ENCODE measurements around the gene MYRFL. TPM values are rescaled to one million over a fixed set of nuclear protein-coding genes. Genes with fewer than 3 reads are reported as not detected.

MYRFL gene
- polyA plus RNA-seq, 4 donors: 16.7 to 56.5 (median 42.8) TPM

- no peak for DNase-seq
- WGBS, 3 donors: 55 to 65% (median 63%) methylated on average over 6 of the region's 6 CpGs
Observed at GRCh38 chr12:69978020-69978419, 153.0 kb downstream of the MYRFL start.

GRCh38 chr12:69981881-69982475 lies 157.0 kb downstream of the MYRFL start:
- H3K27ac ChIP-seq (ENCODE audit: low read depth in 1 of 3, low read length in 2 of 3): peak overlapping the region in 1 of 3 donors; percentile 46
- WGBS, 3 donors: 15 to 41% (median 20%) methylated on average over 5 of the region's 5 CpGs
- peak; percentile 81 to 84 for DNase-seq

More at GRCh38 chr12:69978020-69978419, 153.0 kb downstream of the MYRFL start:
- no peaks in the 10 kb centered on the region for H3K36me3 ChIP-seq (ENCODE audit: control insufficient read depth in 3 of 3, insufficient read depth in 2 of 3, low read depth in 1 of 3, low read length in 3 of 3)
- peaks cover 0 to 4% of the 10 kb centered on the region in 2 donors for H3K9me3 ChIP-seq (ENCODE audit: control insufficient read depth in 2 of 2, insufficient read depth in 1 of 2, low read depth in 1 of 2, low read length in 1 of 2)
- peaks cover 0 to 18% (median 3%) of the 10 kb centered on the region in 3 donors for H3K4me1 ChIP-seq (ENCODE audit: control insufficient read depth in 3 of 3, insufficient read depth in 2 of 3, low read depth in 1 of 3, low read length in 2 of 3)
- no peaks in the 10 kb centered on the region for H3K27me3 ChIP-seq (ENCODE audit: control insufficient read depth in 3 of 3, insufficient read depth in 3 of 3, low read length in 3 of 3)
- H3K4me3 ChIP-seq (ENCODE audit: low read depth in 1 of 3, low read length in 3 of 3): no peak overlapping the region
- FAIRE-seq: no peak
- no peak overlapping the region for H3K27ac ChIP-seq (ENCODE audit: low read depth in 1 of 3, low read length in 2 of 3)

DNA sequence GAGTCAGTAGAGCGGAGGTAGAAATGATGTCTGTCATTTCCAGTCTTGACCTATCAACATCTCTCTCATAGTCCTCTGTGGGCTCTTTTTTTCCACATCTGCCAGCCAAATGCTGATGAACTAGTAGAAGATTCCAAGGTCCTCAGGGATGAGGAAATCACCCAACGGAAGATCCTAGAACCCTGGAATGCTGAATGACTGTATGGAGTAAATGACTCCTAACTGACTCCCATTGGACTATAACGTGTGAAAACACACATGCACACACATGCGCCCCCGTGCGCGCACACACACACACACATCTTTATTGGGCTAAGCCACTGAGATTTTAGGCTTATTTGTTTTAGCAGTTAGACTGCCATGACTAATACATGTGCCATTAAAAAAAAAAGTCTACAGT lies 159.2 kb downstream of the MYRFL start:
- peaks cover 2 to 34% (median 6%) of the 10 kb centered on the region in 3 donors for H3K4me1 ChIP-seq (ENCODE audit: control insufficient read depth in 3 of 3, insufficient read depth in 2 of 3, low read depth in 1 of 3, low read length in 2 of 3)
- no peaks in the 10 kb centered on the region for H3K36me3 ChIP-seq (ENCODE audit: control insufficient read depth in 3 of 3, insufficient read depth in 2 of 3, low read depth in 1 of 3, low read length in 3 of 3)
- 92 to 97% (median 96%) methylated on average over 7 of the region's 7 CpGs for WGBS, 3 donors
- no peaks in the 10 kb centered on the region for H3K27me3 ChIP-seq (ENCODE audit: control insufficient read depth in 3 of 3, insufficient read depth in 3 of 3, low read length in 3 of 3)
- no peak overlapping the region for H3K27ac ChIP-seq (ENCODE audit: low read depth in 1 of 3, low read length in 2 of 3)
- H3K9me3 ChIP-seq (ENCODE audit: control insufficient read depth in 2 of 2, insufficient read depth in 1 of 2, low read depth in 1 of 2, low read length in 1 of 2): peaks cover 0 to 21% of the 10 kb centered on the region in 2 donors
- DNase-seq (no peak), FAIRE-seq (no peak)
- no peak overlapping the region for H3K4me3 ChIP-seq (ENCODE audit: low read depth in 1 of 3, low read length in 3 of 3)

More at GRCh38 chr12:69981881-69982475, 157.0 kb downstream of the MYRFL start:
- no peak overlapping the region for H3K4me3 ChIP-seq (ENCODE audit: low read depth in 1 of 3, low read length in 3 of 3)
- FAIRE-seq: no peak
- no peaks in the 10 kb centered on the region for H3K36me3 ChIP-seq (ENCODE audit: control insufficient read depth in 3 of 3, insufficient read depth in 2 of 3, low read depth in 1 of 3, low read length in 3 of 3)
- H3K9me3 ChIP-seq (ENCODE audit: control insufficient read depth in 2 of 2, insufficient read depth in 1 of 2, low read depth in 1 of 2, low read length in 1 of 2): peaks cover 0 to 21% of the 10 kb centered on the region in 2 donors
- peaks cover 2 to 18% (median 3%) of the 10 kb centered on the region in 3 donors for H3K4me1 ChIP-seq (ENCODE audit: control insufficient read depth in 3 of 3, insufficient read depth in 2 of 3, low read depth in 1 of 3, low read length in 2 of 3)
- no peaks in the 10 kb centered on the region for H3K27me3 ChIP-seq (ENCODE audit: control insufficient read depth in 3 of 3, insufficient read depth in 3 of 3, low read length in 3 of 3)

- H3K27ac ChIP-seq (ENCODE audit: low read depth in 1 of 3, low read length in 2 of 3): peak overlapping the region; percentile 22 to 92 (median 40)
- 88 to 97% (median 94%) methylated on average over 4 of the region's 4 CpGs for WGBS, 3 donors
- peaks cover 2 to 37% (median 6%) of the 10 kb centered on the region in 3 donors for H3K4me1 ChIP-seq (ENCODE audit: control insufficient read depth in 3 of 3, insufficient read depth in 2 of 3, low read depth in 1 of 3, low read length in 2 of 3)
- no peaks in the 10 kb centered on the region for H3K27me3 ChIP-seq (ENCODE audit: control insufficient read depth in 3 of 3, insufficient read depth in 3 of 3, low read length in 3 of 3)
- H3K9me3 ChIP-seq (ENCODE audit: control insufficient read depth in 2 of 2, insufficient read depth in 1 of 2, low read depth in 1 of 2, low read length in 1 of 2): peaks cover 0 to 21% of the 10 kb centered on the region in 2 donors
- DNase-seq (peak in 1 of 2 donors; percentile 83), FAIRE-seq (no peak)
- H3K4me3 ChIP-seq (ENCODE audit: low read depth in 1 of 3, low read length in 3 of 3): no peak overlapping the region
- H3K36me3 ChIP-seq (ENCODE audit: control insufficient read depth in 3 of 3, insufficient read depth in 2 of 3, low read depth in 1 of 3, low read length in 3 of 3): no peaks in the 10 kb centered on the region
Observed at GRCh38 chr12:69985656-69986055, 160.6 kb downstream of the MYRFL start.

- H3K9me3 ChIP-seq (ENCODE audit: control insufficient read depth in 2 of 2, insufficient read depth in 1 of 2, low read depth in 1 of 2, low read length in 1 of 2): peaks cover 0 to 21% of the 10 kb centered on the region in 2 donors
- no peaks in the 10 kb centered on the region for H3K27me3 ChIP-seq (ENCODE audit: control insufficient read depth in 3 of 3, insufficient read depth in 3 of 3, low read length in 3 of 3)
- WGBS, 3 donors: 31 to 72% (median 43%) methylated on average over 3 of the region's 3 CpGs
- H3K4me1 ChIP-seq (ENCODE audit: control insufficient read depth in 3 of 3, insufficient read depth in 2 of 3, low read depth in 1 of 3, low read length in 2 of 3): peaks cover 2 to 35% (median 6%) of the 10 kb centered on the region in 3 donors
- FAIRE-seq: no peak
- no peak overlapping the region for H3K4me3 ChIP-seq (ENCODE audit: low read depth in 1 of 3, low read length in 3 of 3)
- peak overlapping the region; percentile 22 to 92 (median 40) for H3K27ac ChIP-seq (ENCODE audit: low read depth in 1 of 3, low read length in 2 of 3)
- H3K36me3 ChIP-seq (ENCODE audit: control insufficient read depth in 3 of 3, insufficient read depth in 2 of 3, low read depth in 1 of 3, low read length in 3 of 3): no peaks in the 10 kb centered on the region
- peak; percentile 70 to 93 for DNase-seq
Observed at GRCh38 chr12:69986114-69986513, 161.1 kb downstream of the MYRFL start.

- FAIRE-seq: peak; percentile 15
- peak overlapping the region in 2 of 3 donors; percentile 49 to 61 for H3K27ac ChIP-seq (ENCODE audit: low read depth in 1 of 3, low read length in 2 of 3)
- H3K4me3 ChIP-seq (ENCODE audit: low read depth in 1 of 3, low read length in 3 of 3): no peak overlapping the region
- H3K9me3 ChIP-seq (ENCODE audit: control insufficient read depth in 2 of 2, insufficient read depth in 1 of 2, low read depth in 1 of 2, low read length in 1 of 2): peaks cover 0 to 20% of the 10 kb centered on the region in 2 donors
- DNase-seq: peak; percentile 88 to 92
- H3K4me1 ChIP-seq (ENCODE audit: control insufficient read depth in 3 of 3, insufficient read depth in 2 of 3, low read depth in 1 of 3, low read length in 2 of 3): peaks cover 2 to 23% (median 6%) of the 10 kb centered on the region in 3 donors
- H3K27me3 ChIP-seq (ENCODE audit: control insufficient read depth in 3 of 3, insufficient read depth in 3 of 3, low read length in 3 of 3): no peaks in the 10 kb centered on the region
- 8 to 19% (median 18%) methylated on average over 2 of the region's 2 CpGs for WGBS, 3 donors
- H3K36me3 ChIP-seq (ENCODE audit: control insufficient read depth in 3 of 3, insufficient read depth in 2 of 3, low read depth in 1 of 3, low read length in 3 of 3): no peaks in the 10 kb centered on the region
Observed at GRCh38 chr12:69987579-69988091, 162.6 kb downstream of the MYRFL start.

DNA sequence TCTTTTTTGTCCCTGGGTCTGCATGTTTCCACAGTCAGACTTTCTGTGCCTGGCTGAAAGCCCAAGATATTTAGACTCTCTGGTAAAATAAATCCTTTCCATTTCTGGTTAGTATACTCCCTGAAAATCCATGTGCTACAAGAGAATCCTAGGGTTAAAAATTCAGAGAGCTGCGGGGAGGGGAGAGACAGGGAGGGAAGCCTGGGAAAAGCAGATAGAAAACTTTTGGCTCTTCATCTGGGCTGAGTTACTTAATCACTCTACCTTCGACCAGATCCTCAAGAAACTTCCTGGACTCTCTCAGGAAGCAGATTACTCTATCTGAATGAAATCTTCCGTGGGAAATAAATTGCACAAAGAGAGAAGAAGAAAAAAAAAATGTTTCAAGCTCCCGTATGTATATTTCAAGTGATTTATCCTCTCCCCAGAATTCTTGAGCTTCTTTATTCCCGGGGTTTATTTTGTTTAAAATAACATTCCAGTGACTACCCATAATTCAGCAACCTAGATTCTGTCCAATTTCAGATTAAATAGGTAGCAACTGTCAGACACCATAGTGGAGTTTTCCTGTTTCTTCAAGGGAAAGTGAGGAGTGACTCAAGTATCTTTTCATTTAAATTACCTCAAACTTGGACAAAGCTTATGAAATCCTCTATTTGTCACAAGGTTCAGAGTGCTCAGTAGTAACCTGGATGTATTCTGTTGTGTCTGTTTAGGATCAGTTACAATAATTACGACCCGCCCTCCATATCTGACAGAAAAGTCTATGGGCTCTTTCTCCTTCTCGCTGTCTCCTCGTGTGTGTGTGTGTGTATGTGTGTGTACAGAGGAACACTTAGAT lies 163.7 kb downstream of the MYRFL start:
- peak overlapping the region; percentile 49 to 89 (median 73) for H3K27ac ChIP-seq (ENCODE audit: low read depth in 1 of 3, low read length in 2 of 3)
- H3K27me3 ChIP-seq (ENCODE audit: control insufficient read depth in 3 of 3, insufficient read depth in 3 of 3, low read length in 3 of 3): no peaks in the 10 kb centered on the region
- FAIRE-seq (no peak), DNase-seq (peak; percentile 35 to 56)
- WGBS, 3 donors: 37 to 39% (median 39%) methylated on average over 9 of the region's 9 CpGs
- peaks cover 0 to 16% of the 10 kb centered on the region in 2 donors for H3K9me3 ChIP-seq (ENCODE audit: control insufficient read depth in 2 of 2, insufficient read depth in 1 of 2, low read depth in 1 of 2, low read length in 1 of 2)
- no peak overlapping the region for H3K4me3 ChIP-seq (ENCODE audit: low read depth in 1 of 3, low read length in 3 of 3)
- H3K36me3 ChIP-seq (ENCODE audit: control insufficient read depth in 3 of 3, insufficient read depth in 2 of 3, low read depth in 1 of 3, low read length in 3 of 3): no peaks in the 10 kb centered on the region
- peaks cover 0 to 19% (median 3%) of the 10 kb centered on the region in 3 donors for H3K4me1 ChIP-seq (ENCODE audit: control insufficient read depth in 3 of 3, insufficient read depth in 2 of 3, low read depth in 1 of 3, low read length in 2 of 3)

GRCh38 chr12:69991690-69992288 lies 166.8 kb downstream of the MYRFL start:
- 78 to 88% (median 83%) methylated on average over 6 of the region's 6 CpGs for WGBS, 3 donors
- no peaks in the 10 kb centered on the region for H3K36me3 ChIP-seq (ENCODE audit: control insufficient read depth in 3 of 3, insufficient read depth in 2 of 3, low read depth in 1 of 3, low read length in 3 of 3)
- H3K27me3 ChIP-seq (ENCODE audit: control insufficient read depth in 3 of 3, insufficient read depth in 3 of 3, low read length in 3 of 3): no peaks in the 10 kb centered on the region
- no peak for DNase-seq
- H3K4me3 ChIP-seq (ENCODE audit: low read depth in 1 of 3, low read length in 3 of 3): no peak overlapping the region
- no peak for FAIRE-seq
- no peaks in the 10 kb centered on the region for H3K9me3 ChIP-seq (ENCODE audit: control insufficient read depth in 2 of 2, insufficient read depth in 1 of 2, low read depth in 1 of 2, low read length in 1 of 2)
- H3K27ac ChIP-seq (ENCODE audit: low read depth in 1 of 3, low read length in 2 of 3): no peak overlapping the region
- peaks cover 0 to 26% (median 4%) of the 10 kb centered on the region in 3 donors for H3K4me1 ChIP-seq (ENCODE audit: control insufficient read depth in 3 of 3, insufficient read depth in 2 of 3, low read depth in 1 of 3, low read length in 2 of 3)

All from small intestine (tissue), 7 donors.